ENCODE measurements around the gene CHST9.

CHST9 gene

DNA sequence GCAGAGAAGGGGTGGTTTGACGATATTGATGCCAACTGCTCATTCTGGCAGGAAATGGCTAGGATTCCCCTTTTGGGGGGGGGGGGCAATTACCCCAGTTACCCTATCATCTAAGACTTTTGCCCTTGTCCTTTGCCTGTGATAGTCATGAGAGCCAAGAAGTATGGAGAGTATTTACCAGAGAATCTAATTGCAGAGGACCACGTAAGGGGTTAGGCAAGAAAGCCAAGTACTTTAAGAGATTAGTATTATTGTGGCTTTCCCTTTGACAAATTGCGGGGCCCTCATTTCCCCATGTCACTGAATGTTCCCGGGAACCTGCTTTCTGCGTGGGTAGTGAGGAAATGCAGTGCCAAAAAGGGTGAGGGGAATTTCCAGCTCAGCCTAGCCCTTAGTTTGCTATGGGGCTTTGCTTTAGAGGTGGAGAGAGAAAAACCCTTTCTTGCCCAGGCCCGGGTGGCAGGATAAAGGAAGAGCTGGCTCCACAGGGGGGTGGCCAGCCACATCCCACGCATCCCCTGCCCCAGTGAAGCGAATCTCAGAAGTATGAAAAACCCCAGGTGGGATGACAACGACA, 321.1 kb downstream of the CHST9 start:
- H3K27ac ChIP-seq (ENCODE audit: low read depth, low read length, poor library complexity, severe bottlenecking): no peak overlapping the region
- H3K9me3 ChIP-seq (ENCODE audit: low read length): no peaks in the 10 kb centered on the region
- H3K4me2 ChIP-seq (ENCODE audit: low read length): no peak overlapping the region
- TF ChIP-seq, protein P1, sequence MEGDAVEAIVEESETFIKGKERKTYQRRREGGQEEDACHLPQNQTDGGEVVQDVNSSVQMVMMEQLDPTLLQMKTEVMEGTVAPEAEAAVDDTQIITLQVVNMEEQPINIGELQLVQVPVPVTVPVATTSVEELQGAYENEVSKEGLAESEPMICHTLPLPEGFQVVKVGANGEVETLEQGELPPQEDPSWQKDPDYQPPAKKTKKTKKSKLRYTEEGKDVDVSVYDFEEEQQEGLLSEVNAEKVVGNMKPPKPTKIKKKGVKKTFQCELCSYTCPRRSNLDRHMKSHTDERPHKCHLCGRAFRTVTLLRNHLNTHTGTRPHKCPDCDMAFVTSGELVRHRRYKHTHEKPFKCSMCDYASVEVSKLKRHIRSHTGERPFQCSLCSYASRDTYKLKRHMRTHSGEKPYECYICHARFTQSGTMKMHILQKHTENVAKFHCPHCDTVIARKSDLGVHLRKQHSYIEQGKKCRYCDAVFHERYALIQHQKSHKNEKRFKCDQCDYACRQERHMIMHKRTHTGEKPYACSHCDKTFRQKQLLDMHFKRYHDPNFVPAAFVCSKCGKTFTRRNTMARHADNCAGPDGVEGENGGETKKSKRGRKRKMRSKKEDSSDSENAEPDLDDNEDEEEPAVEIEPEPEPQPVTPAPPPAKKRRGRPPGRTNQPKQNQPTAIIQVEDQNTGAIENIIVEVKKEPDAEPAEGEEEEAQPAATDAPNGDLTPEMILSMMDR (IDR thresholded peaks at IDR 0.05; ENCODE audit: low read length): no peak
- no peak for TF ChIP-seq EZH2 (IDR thresholded peaks at IDR 0.05; ENCODE audit: borderline replicate concordance, low read length)
- no peaks in the 10 kb centered on the region for H3F3A ChIP-seq (ENCODE audit: insufficient read depth, low read length)
- no peak overlapping the region for H3K4me3 ChIP-seq (ENCODE audit: low read depth, low read length, poor library complexity, severe bottlenecking)
- 0 out of 2 replicates have a peak, but pooled peaks cover 5% of the 10 kb centered on the region for H3K27me3 ChIP-seq (ENCODE audit: insufficient read depth, low read length)
- H3K9ac ChIP-seq (ENCODE audit: low read length): no peak overlapping the region
- no peak overlapping the region for H2AFZ ChIP-seq (ENCODE audit: low read length)
- no peaks in the 10 kb centered on the region for H3K4me1 ChIP-seq (ENCODE audit: insufficient read depth, low read length, severe bottlenecking)
- no peaks in the 10 kb centered on the region for H3K9me2 ChIP-seq (ENCODE audit: low read depth, low read length)
- no peaks in the 10 kb centered on the region for H3K36me3 ChIP-seq (ENCODE audit: insufficient read depth, low read length)
- H3K79me2 ChIP-seq (ENCODE audit: insufficient read depth, low read length): no peaks in the 10 kb centered on the region
- no peaks in the 10 kb centered on the region for H4K20me1 ChIP-seq (ENCODE audit: insufficient read depth, low read length)

DNA sequence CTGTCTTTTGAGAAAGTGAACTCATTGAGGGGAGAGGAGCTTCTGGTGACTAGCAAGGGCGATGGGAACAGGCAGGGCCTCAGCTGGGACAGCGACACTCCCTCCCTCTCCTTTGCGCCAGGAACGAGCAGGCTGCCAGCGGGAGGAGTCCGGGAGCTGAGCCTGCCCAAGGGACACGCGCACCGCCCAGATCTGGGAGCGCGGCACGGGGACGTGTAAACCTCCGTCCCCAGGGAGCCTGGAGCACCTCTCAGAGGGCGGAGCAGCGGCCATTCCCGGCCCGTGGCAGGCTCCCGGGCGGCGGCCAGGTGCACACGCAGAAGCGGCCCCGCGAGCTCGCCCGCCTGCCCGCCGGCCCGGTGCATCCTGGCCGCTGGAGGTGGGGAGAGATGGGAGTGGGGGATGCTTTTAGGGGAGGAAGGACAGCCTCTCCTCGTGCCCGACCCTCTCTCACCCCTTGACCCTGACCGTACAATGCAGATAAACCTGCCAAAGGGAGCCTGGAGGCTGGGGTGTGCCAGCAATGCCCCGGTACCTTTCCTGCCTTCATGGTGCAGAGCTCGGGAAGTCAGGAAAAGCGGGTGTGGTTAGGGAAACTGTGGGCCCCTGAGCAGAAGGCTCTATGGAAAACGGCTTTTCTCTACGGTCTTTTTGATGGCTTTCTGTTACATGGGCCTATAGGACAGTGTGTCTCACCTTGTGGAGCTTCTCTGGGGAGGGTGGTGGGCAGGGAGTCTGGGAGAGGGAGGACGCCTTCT, 321.8 kb downstream of the CHST9 start:
- H3K27ac ChIP-seq (ENCODE audit: low read depth, low read length, poor library complexity, severe bottlenecking): no peak overlapping the region
- 0 out of 2 replicates have a peak, but pooled peaks cover 5% of the 10 kb centered on the region for H3K27me3 ChIP-seq (ENCODE audit: insufficient read depth, low read length)
- no peaks in the 10 kb centered on the region for H3K9me3 ChIP-seq (ENCODE audit: low read length)
- H3F3A ChIP-seq (ENCODE audit: insufficient read depth, low read length): no peaks in the 10 kb centered on the region
- H4K20me1 ChIP-seq (ENCODE audit: insufficient read depth, low read length): no peaks in the 10 kb centered on the region
- no peak overlapping the region for H3K9ac ChIP-seq (ENCODE audit: low read length)
- H3K4me2 ChIP-seq (ENCODE audit: low read length): no peak overlapping the region
- no peak overlapping the region for H3K4me3 ChIP-seq (ENCODE audit: low read depth, low read length, poor library complexity, severe bottlenecking)
- H3K4me1 ChIP-seq (ENCODE audit: insufficient read depth, low read length, severe bottlenecking): no peaks in the 10 kb centered on the region
- H3K36me3 ChIP-seq (ENCODE audit: insufficient read depth, low read length): no peaks in the 10 kb centered on the region
- TF ChIP-seq EZH2 (IDR thresholded peaks at IDR 0.05; ENCODE audit: borderline replicate concordance, low read length): no peak
- TF ChIP-seq, protein P1 (IDR thresholded peaks at IDR 0.05; ENCODE audit: low read length): no peak
- no peaks in the 10 kb centered on the region for H3K79me2 ChIP-seq (ENCODE audit: insufficient read depth, low read length)
- no peaks in the 10 kb centered on the region for H3K9me2 ChIP-seq (ENCODE audit: low read depth, low read length)
- no peak overlapping the region for H2AFZ ChIP-seq (ENCODE audit: low read length)

DNA sequence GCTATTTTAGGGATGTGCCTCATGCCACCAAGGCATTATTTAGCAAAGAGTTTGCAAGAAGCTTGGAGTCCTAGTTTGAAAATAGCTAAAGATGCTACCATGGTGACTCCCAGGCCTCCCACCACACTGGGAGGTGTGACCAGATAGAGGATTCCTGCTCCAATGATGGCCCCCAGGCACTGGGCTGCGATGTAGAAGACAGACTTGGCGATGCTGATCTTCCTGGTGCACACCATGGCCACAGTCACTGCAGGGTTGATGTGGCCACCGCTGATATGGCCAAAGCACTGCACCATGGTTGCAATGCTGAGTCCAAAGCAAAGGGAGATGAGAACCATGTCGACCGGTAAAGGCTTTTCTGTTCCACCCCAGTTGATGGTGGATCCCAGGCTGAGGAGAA, 323.0 kb downstream of the CHST9 start:
- H3K9me3 ChIP-seq (ENCODE audit: low read length): no peaks in the 10 kb centered on the region
- TF ChIP-seq, protein P1 (IDR thresholded peaks at IDR 0.05; ENCODE audit: low read length): no peak
- no peak for TF ChIP-seq EZH2 (IDR thresholded peaks at IDR 0.05; ENCODE audit: borderline replicate concordance, low read length)

More for the DNA sequence above, 323.0 kb downstream of the CHST9 start:
- Histone ChIP-seq H3K4me3 (ENCODE audit: low read depth, low read length, poor library complexity, severe bottlenecking) (no peak overlapping the region), H3K27ac (ENCODE audit: low read depth, low read length, poor library complexity, severe bottlenecking) (no peak overlapping the region), H3K9me2 (ENCODE audit: low read depth, low read length) (no peaks in the 10 kb centered on the region), H3F3A (ENCODE audit: insufficient read depth, low read length) (no peaks in the 10 kb centered on the region), H2AFZ (ENCODE audit: low read length) (no peak overlapping the region), H3K79me2 (ENCODE audit: insufficient read depth, low read length) (no peaks in the 10 kb centered on the region), H3K9ac (ENCODE audit: low read length) (no peak overlapping the region), H4K20me1 (ENCODE audit: insufficient read depth, low read length) (no peaks in the 10 kb centered on the region), H3K36me3 (ENCODE audit: insufficient read depth, low read length) (no peaks in the 10 kb centered on the region), H3K27me3 (ENCODE audit: insufficient read depth, low read length) (0 out of 2 replicates have a peak, but pooled peaks cover 5% of the 10 kb centered on the region), H3K4me2 (ENCODE audit: low read length) (no peak overlapping the region), H3K4me1 (ENCODE audit: insufficient read depth, low read length, severe bottlenecking) (no peaks in the 10 kb centered on the region)

Measured in OCI-LY1 (cell line).